Neural progenitor cell (in vitro differentiated cells): ENCODE data around the gene ZFHX3. TPM values are rescaled to one million over a fixed set of nuclear protein-coding genes. Genes with fewer than 3 reads are reported as not detected.

Source experiments
- DNase-seq: peaks from one replicate; pipeline ENCODE4 v3.0.0-alpha.2; 2016; ENCODE audit warnings: low spot score
- H2AFZ ChIP-seq: fragments of 200-600 bp; sonication (generic); replicated peaks from 2 replicates; pipeline ENCODE4 v1.6.1; 2016; ENCODE audit warnings: antibody characterized with exemption
- H3F3A ChIP-seq: fragments of 200-600 bp; sonication (generic); 2 replicates; pipeline ENCODE4 v1.6.1; 2016; ENCODE audit warnings: antibody characterized with exemption, low read depth
- H3K27ac ChIP-seq: fragments of 200-600 bp; sonication (generic); 2 replicates; pipeline ENCODE4 v1.5.1; 2016; ENCODE audit warnings: mild to moderate bottlenecking
- H3K27me3 ChIP-seq: fragments of 200-600 bp; sonication (generic); 2 replicates; pipeline ENCODE4 v1.6.1; 2016; ENCODE audit warnings: mild to moderate bottlenecking, moderate library complexity
- H3K36me3 ChIP-seq: fragments of 200-600 bp; sonication (generic); 2 replicates; pipeline ENCODE4 v1.5.1; 2016
- H3K4me1 ChIP-seq: fragments of 200-600 bp; sonication (generic); 2 replicates; pipeline ENCODE4 v1.6.1; 2016; ENCODE audit warnings: mixed run types
- H3K4me2 ChIP-seq: fragments of 200-600 bp; sonication (generic); 2 replicates; pipeline ENCODE4 v1.6.1; 2016
- H3K4me3 ChIP-seq: fragments of 200-600 bp; sonication (generic); 2 replicates; pipeline ENCODE4 v1.5.1; 2016
- H3K79me2 ChIP-seq: fragments of 200-600 bp; sonication (generic); 2 replicates; pipeline ENCODE4 v1.6.1; 2016; ENCODE audit warnings: low read depth
- H3K9ac ChIP-seq: fragments of 200-600 bp; sonication (generic); 2 replicates; pipeline ENCODE4 v1.6.1; 2016
- H3K9me3 ChIP-seq: fragments of 200-600 bp; sonication (generic); 2 replicates; pipeline ENCODE4 v1.5.1; 2016; ENCODE audit warnings: low read depth
- H4K20me1 ChIP-seq: fragments of 200-600 bp; sonication (generic); 2 replicates; pipeline ENCODE4 v1.6.1; 2016; ENCODE audit warnings: low read depth
- H3K27ac Mint-ChIP-seq: 3 replicates; pipeline ENCODE4 v1.8.0; 2021; ENCODE audit warnings: mixed read lengths
- H3K27me3 Mint-ChIP-seq: 2 replicates; pipeline ENCODE4 v1.8.0; 2022; ENCODE audit warnings: low read depth, mild to moderate bottlenecking, inconsistent platforms, moderate library complexity, mixed read lengths; ENCODE audit not compliant: insufficient read depth
- H3K36me3 Mint-ChIP-seq: 3 replicates; pipeline ENCODE4 v1.8.0; 2021; ENCODE audit warnings: mixed read lengths
- H3K4me1 Mint-ChIP-seq: 3 replicates; pipeline ENCODE4 v1.8.0; 2021; ENCODE audit warnings: mixed read lengths
- H3K4me3 Mint-ChIP-seq: 3 replicates; pipeline ENCODE4 v1.8.0; 2021; ENCODE audit warnings: mild to moderate bottlenecking, moderate library complexity, mixed read lengths
- H3K9me3 Mint-ChIP-seq: 3 replicates; pipeline ENCODE4 v1.8.0; 2020; ENCODE audit warnings: mixed read lengths
- CTCF ChIP-seq: fragments of 200-600 bp; sonication (generic); IDR thresholded peaks from 2 replicates; pipeline ENCODE4 v1.5.1; 2017; ENCODE audit warnings: antibody characterized with exemption, mild to moderate bottlenecking
- EZH2 ChIP-seq: fragments of 200-600 bp; sonication (generic); IDR thresholded peaks from 2 replicates; pipeline ENCODE4 v1.6.1; 2017; ENCODE audit warnings: antibody characterized with exemption, mild to moderate bottlenecking, moderate library complexity
- EZH2phosphoT487 ChIP-seq: fragments of 200-600 bp; sonication (generic); IDR thresholded peaks from 2 replicates; pipeline ENCODE4 v1.6.1; 2017; ENCODE audit warnings: antibody characterized with exemption
- total RNA-seq: library from RNA; depleted of rRNA; stranded (reverse); fragments of >200 nt; gene quantifications from 2 replicates; pipeline ENCODE4 v1.2.3, GENCODE V29; 2015; ENCODE audit warnings: low replicate concordance

Gene ZFHX3
- total RNA-seq, 1 donor from 2014 or later: 2.4 TPM

- Mint-ChIP-seq H3K4me1 (peaks cover 52% of the 10 kb centered on the region), H3K9me3 (peaks cover 2% of the 10 kb centered on the region), H3K27me3 (peaks cover 22% of the 10 kb centered on the region), H3K36me3 (peaks cover 3% of the 10 kb centered on the region), H3K27ac (peak overlapping the region; percentile 87), H3K4me3 (peak overlapping the region; percentile 94)
- no peaks in the 10 kb centered on the region for H3K79me2 ChIP-seq
- no peak overlapping the region for H2AFZ ChIP-seq
- peak overlapping the region; percentile 71 for H3K4me3 ChIP-seq
- peaks cover 83% of the 10 kb centered on the region for H3F3A ChIP-seq
- peaks cover 88% of the 10 kb centered on the region for H3K27me3 ChIP-seq
- peaks cover 79% of the 10 kb centered on the region for H4K20me1 ChIP-seq
- no peak overlapping the region for H3K27ac ChIP-seq
- no peaks in the 10 kb centered on the region for H3K36me3 ChIP-seq
- H3K4me1 ChIP-seq: peaks cover 71% of the 10 kb centered on the region
- DNase-seq: no peak
- H3K9ac ChIP-seq: no peak overlapping the region
- TF ChIP-seq EZH2 (no peak), CTCF (no peak), EZH2phosphoT487 (no peak)
- no peaks in the 10 kb centered on the region for H3K9me3 ChIP-seq
- H3K4me2 ChIP-seq: peak overlapping the region; percentile 81
These were observed 12.1 kb upstream of the ZFHX3 start for GRCh38 chr16:73059779-73060615.

GRCh38 chr16:73058616-73059409, 10.9 kb upstream of the ZFHX3 start:
- Mint-ChIP-seq H3K4me3 (peak overlapping the region; percentile 94), H3K4me1 (peaks cover 41% of the 10 kb centered on the region), H3K27ac (peak overlapping the region; percentile 74), H3K9me3 (peaks cover 2% of the 10 kb centered on the region), H3K27me3 (peaks cover 13% of the 10 kb centered on the region), H3K36me3 (peaks cover 3% of the 10 kb centered on the region)
- no peaks in the 10 kb centered on the region for H3K79me2 ChIP-seq
- H3F3A ChIP-seq: peaks cover 78% of the 10 kb centered on the region
- peaks cover 79% of the 10 kb centered on the region for H4K20me1 ChIP-seq
- no peak overlapping the region for H3K9ac ChIP-seq
- peak; percentile 88 for DNase-seq
- no peak overlapping the region for H2AFZ ChIP-seq
- H3K27me3 ChIP-seq: peaks cover 88% of the 10 kb centered on the region
- H3K4me1 ChIP-seq: peaks cover 73% of the 10 kb centered on the region
- peak overlapping the region; percentile 81 for H3K4me2 ChIP-seq
- H3K27ac ChIP-seq: no peak overlapping the region
- no peaks in the 10 kb centered on the region for H3K36me3 ChIP-seq
- no peaks in the 10 kb centered on the region for H3K9me3 ChIP-seq
- no peak for TF ChIP-seq EZH2
- no peak for TF ChIP-seq CTCF
- no peak for TF ChIP-seq EZH2phosphoT487
- peak overlapping the region; percentile 71 for H3K4me3 ChIP-seq

- no peak for TF ChIP-seq CTCF
- TF ChIP-seq EZH2: no peak
- no peak for TF ChIP-seq EZH2phosphoT487
- H3K9ac ChIP-seq: no peak overlapping the region
- H3K4me2 ChIP-seq: peak overlapping the region; percentile 81
- no peak overlapping the region for H3K27ac Mint-ChIP-seq
- H3K27me3 ChIP-seq: peaks cover 88% of the 10 kb centered on the region
- peaks cover 79% of the 10 kb centered on the region for H4K20me1 ChIP-seq
- H3K9me3 Mint-ChIP-seq: peaks cover 2% of the 10 kb centered on the region
- peaks cover 11% of the 10 kb centered on the region for H3K27me3 Mint-ChIP-seq
- H3K36me3 Mint-ChIP-seq: peaks cover 3% of the 10 kb centered on the region
- DNase-seq: no peak
- H3K4me1 ChIP-seq: peaks cover 79% of the 10 kb centered on the region
- H3K4me3 ChIP-seq: peak overlapping the region; percentile 71
- no peaks in the 10 kb centered on the region for H3K79me2 ChIP-seq
- H3K36me3 ChIP-seq: no peaks in the 10 kb centered on the region
- peak overlapping the region; percentile 78 for H3K4me3 Mint-ChIP-seq
- no peak overlapping the region for H3K27ac ChIP-seq
- no peak overlapping the region for H2AFZ ChIP-seq
- H3K4me1 Mint-ChIP-seq: peaks cover 35% of the 10 kb centered on the region
- H3F3A ChIP-seq: peaks cover 76% of the 10 kb centered on the region
- H3K9me3 ChIP-seq: no peaks in the 10 kb centered on the region
These were observed 10.3 kb upstream of the ZFHX3 start for GRCh38 chr16:73058221-73058615.
